ENCODE measurements around the gene TMEM238L.

TMEM238L gene

GRCh38 chr17:10805911-10806310 lies 2.0 kb upstream of the TMEM238L start:
- no peak for DNase-seq (ENCODE audit: low read depth in 3 of 3, low spot score in 1 of 3)

- DNase-seq (ENCODE audit: low read depth in 3 of 3, low spot score in 1 of 3), result no peak
Measured at GRCh38 chr17:10804546-10804945, 647 bp upstream of the TMEM238L start.

GRCh38 chr17:10803350-10803749 lies 549 bp downstream of the TMEM238L start:
- no peak for DNase-seq (ENCODE audit: low read depth in 3 of 3, low spot score in 1 of 3)

GRCh38 chr17:10802496-10803284 lies 1.2 kb downstream of the TMEM238L start:
- DNase-seq (ENCODE audit: low read depth in 3 of 3, low spot score in 1 of 3), result no peak

DNA sequence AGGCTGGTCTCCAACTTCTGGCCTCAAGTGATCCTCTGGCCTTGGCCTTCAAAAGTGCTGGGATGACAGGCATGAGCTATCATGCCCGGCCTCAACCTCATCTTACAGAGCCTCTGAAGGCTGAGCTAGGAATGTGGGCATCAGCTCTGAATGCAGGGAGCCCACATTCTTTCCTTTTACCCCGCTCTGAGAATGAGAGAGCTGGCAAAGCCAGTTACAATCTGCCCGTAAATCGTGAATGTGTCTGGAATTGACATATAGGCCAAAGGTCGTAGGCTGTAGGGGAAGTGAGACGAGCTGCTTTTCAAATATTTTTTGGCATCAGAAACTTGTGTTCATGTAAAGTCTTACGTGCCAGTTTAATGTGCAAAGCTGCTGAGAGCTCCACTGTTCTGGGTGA lies 4.5 kb downstream of the TMEM238L start:
- DNase-seq (ENCODE audit: low read depth in 3 of 3, low spot score in 1 of 3), result no peak

- no peak for DNase-seq (ENCODE audit: low read depth in 3 of 3, low spot score in 1 of 3)
Measured at GRCh38 chr17:10798910-10799309, 5.0 kb downstream of the TMEM238L start.

GRCh38 chr17:10798332-10798749 lies 5.6 kb downstream of the TMEM238L start:
- DNase-seq (ENCODE audit: low read depth in 3 of 3, low spot score in 1 of 3), result no peak

DNA sequence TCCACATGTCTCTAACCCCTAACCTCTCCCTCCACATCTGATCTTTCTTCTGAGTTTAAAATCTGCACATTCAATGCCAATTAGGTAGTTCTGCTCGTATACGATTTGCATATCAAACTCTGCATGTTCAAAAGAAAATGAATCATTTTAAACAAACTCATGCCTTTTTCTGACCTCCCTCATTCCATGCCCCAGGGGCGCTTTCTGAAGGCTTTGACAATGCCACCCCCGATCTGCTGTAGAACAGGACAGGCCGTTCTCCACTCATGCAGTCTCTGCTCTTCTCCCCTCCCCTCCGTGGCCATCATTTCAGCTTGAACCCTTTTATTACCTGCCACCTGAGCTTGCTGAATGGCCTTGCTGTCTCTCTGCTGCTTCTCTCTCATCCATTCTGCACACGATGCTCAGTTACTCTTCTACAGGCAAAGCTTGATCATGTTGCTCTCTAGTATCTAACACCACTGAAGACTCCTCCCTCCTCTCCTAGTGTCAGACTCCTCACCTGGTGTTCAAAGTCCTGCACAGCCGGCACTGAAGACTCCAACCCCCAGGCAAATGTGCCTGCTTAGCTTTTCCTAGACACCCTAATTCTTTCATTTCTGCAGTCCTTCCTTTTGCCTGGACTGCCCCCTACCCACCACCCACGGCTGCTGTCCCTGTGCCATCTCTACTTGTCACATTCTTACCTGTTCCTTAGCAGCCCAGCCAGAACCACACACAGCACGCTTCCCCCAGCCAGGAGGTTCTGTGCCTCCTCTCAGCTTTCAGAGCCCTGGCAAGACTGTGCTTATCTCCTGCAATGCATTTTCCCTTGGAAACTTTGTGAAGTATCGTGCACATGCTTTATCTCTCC lies 6.2 kb downstream of the TMEM238L start:
- DNase-seq (ENCODE audit: low read depth in 3 of 3, low spot score in 1 of 3), result no peak

DNA sequence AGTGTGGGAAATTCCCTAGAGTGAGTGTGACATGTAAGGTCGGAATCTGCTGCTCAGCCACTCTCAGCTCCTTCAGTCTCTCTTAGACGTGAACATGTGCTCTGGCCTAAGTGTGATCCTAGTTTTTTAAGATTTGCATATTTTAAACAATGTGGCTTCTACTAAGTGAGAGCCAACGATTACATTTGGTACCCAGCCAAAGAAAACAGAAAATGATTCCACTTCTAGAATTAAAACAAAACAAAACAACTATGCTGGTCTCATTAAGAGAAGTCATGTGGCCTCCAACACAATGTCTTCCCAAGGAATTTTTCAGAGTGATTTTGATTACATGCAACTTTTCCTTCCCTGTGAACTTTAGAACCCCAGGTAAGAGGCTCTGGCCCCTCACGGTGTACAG lies 10.1 kb downstream of the TMEM238L start:
- DNase-seq (ENCODE audit: low read depth in 3 of 3, low spot score in 1 of 3), result no peak

DNA sequence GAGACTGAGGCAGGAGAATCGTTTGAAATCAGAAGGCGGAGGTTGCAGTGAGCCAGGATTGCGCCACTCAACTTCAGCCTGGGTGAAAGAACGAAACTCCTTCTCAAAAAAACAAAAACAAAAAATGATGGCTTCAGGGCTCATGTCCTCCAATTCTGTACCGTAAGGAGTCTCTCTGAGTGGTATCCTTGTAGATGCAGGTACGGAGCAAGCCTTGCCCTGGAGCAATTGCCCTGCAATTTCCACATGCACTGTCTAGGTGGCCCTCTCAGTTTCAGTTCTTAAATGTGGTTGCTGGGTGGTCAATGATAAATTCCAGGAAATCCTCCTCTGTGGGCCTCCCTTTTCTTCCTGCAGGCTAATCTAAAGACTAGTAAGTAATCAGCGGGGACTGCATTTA lies 10.6 kb downstream of the TMEM238L start:
- DNase-seq (ENCODE audit: low read depth in 3 of 3, low spot score in 1 of 3), result no peak

- no peak for DNase-seq (ENCODE audit: low read depth in 3 of 3, low spot score in 1 of 3)
Measured at GRCh38 chr17:10792151-10792550, 11.7 kb downstream of the TMEM238L start.

DNA sequence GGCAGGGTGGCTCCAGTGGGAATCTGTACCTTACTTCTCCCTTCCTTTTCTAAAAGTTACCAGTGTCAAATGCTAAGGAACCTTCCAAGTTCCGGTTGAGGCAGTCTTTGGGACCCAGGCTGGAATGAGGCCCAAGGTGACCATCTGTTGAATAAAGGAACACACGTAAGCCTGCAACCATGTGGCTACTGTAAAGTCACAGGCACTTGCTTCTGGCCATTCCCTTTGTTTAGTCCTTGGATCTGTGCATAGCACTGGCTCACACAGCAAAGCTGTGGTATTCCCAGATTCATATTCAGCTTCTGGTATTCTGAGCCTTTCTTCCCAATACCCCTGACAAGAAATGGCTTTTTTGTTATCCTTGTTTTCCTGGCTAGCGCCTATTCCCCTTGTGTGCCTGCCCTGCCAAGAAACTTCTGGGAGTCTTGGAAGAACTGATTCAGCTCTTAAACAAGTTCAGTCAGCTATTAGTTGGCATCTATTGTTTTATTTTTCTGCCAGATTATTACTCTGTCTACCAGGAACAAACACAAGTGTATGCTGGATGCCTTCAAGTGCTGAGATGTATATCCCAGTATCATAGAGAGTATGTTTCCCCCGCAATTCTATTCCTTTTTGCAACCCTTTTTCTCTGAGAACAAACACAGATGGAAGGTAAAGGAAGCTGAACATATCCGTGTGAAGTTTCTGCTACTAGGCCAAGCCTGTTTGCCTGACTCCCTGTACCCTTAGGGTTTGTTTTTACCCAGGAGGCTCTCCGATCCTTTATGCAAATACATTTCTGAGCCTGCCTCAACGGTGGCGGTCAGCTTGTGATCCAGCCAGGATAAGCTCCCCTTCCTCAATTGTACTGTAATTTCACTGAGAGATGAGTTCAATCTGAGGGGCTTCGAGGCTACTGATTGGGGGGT lies 13.2 kb downstream of the TMEM238L start:
- DNase-seq (ENCODE audit: low read depth in 3 of 3, low spot score in 1 of 3), result no peak

- no peak for DNase-seq (ENCODE audit: low read depth in 3 of 3, low spot score in 1 of 3)
Measured at GRCh38 chr17:10789694-10790271, 14.1 kb downstream of the TMEM238L start.

DNA sequence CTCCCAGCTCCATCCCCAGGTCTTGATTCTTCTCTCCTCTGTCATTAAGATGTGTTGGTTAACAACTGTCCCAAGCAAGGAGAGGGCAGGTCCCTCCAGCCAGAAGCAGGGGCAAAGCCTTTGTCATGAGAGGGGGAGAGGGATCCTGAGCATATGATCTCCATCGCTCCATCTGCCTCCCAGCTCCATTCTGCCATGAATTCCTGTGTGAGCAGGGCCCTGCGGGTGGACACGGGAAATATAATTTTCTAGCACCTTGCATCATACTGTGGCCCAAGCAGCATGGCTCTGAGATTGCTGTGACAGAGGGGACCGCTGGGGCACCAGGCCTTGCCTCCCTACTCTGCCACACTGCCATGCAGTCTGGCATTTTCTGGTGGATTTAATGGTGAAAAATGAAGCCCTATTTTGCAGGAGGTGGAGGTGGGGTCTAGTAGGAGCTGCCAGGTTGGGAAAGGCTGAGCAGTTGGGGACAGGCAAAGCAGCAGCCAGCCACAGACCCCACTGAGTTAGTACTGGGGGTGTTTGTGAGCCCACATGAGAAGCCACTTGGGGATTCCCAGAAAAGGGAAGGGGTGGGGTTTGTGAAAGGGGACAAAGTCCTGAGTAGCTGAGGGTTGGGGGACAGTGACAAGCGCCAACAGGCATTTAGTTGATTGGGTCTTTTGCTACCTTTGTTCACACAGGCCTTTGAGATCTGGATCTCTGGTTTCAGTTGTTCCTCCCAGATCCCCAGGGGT lies 16.4 kb downstream of the TMEM238L start:
- DNase-seq (ENCODE audit: low read depth in 3 of 3, low spot score in 1 of 3), result no peak

DNA sequence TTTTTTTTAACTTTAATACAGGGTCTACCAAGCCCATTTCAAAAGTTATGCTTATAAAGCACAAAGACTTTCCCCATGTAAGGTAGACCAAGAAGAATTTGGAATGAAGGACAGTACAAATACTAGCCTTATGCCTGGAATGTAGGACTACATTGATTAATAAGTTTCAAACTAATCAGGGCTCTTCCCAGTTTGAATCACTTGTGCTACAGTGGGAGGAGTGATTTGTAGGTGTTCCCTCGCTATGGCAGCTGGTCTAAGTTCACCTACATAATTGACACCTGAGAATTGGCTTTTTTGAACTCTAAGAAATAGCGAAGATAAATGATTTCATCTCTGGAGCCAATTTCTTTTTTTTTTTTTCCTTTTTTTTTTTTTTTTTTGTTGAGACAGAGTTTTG lies 18.6 kb downstream of the TMEM238L start:
- DNase-seq (ENCODE audit: low read depth in 3 of 3, low spot score in 1 of 3), result no peak

- DNase-seq (ENCODE audit: low read depth in 3 of 3, low spot score in 1 of 3), result no peak
Measured at GRCh38 chr17:10779609-10780008, 24.3 kb downstream of the TMEM238L start.

DNA sequence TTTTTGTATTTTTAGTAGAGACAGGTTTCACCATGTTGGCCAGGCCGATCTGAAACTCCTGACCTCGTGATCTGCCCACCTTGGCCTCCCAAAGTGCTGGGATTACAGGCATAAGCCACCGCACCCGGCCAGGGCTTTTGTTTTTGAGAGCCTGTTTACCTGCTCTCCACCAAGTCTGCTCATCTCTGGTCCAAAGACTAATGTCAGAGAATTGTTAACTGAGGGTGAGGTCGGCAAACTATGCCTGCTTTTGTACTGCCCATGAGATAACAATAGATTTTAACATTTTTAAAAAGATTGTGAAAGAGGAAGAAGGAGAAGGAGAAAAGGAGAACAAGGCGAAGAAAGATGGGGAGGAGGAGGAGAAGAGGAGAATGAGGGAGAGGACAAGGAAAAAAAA lies 26.0 kb downstream of the TMEM238L start:
- DNase-seq (ENCODE audit: low read depth in 3 of 3, low spot score in 1 of 3), result no peak

DNA sequence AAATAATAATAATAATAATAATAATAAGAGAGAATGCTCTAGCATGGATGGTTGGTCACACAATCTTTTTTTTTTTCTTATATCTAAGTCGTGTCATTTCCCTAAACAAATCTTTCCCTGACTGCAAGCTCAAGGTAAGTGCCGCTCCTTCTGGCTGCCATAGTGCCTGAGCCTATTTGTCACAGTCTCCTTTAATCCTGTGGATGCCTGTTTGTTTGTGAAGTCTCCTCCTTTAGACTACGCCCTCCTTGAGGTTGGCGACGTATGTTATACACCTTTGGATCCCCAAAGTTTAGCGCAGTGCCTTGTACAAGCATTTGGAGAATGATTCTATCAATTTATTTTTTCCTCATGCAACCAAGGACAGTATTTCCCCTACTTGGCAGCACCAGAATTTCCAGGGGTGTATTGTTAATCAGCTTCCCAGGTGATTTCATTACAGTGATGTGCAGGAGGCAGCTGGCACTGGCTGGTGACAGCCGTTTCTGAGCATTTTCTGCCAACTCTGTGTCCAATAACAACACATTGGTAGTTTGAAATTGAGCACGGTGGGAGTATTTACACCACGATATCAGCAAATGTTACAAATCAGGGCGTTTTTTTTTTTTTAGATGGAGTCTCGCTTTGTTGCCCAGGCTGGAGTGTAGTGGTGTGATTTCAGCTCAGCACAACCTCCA lies 26.6 kb downstream of the TMEM238L start:
- no peak for DNase-seq (ENCODE audit: low read depth in 3 of 3, low spot score in 1 of 3)

GRCh38 chr17:10776381-10776780 lies 27.5 kb downstream of the TMEM238L start:
- no peak for DNase-seq (ENCODE audit: low read depth in 3 of 3, low spot score in 1 of 3)

Data from stimulated activated CD4-positive, alpha-beta T cell treated with anti-CD3 and anti-CD28 coated beads, TNF-alpha, amount 100 ng/mL, for 1 hour (primary cell).